Esophagus (tissue), 2 donors: ENCODE results near the gene YKT6. TPM values are rescaled to one million over a fixed set of nuclear protein-coding genes. Genes with fewer than 3 reads are reported as not detected.
A peak's percentile ranks its signal among the peaks of the same experiment; 100 is the strongest.
"Not testable (repeated sequence)": the region's sequence is repeated elsewhere in the genome, so short reads cannot be mapped to it uniquely, and the experiment has no call there.

Source experiments
- H3K27ac ChIP-seq, 2 donors: one replicate each; pipeline ENCODE4 v1.5.1; 2013; ENCODE audit warnings: low read depth in 2 of 2, mild to moderate bottlenecking in 2 of 2, inconsistent platforms in 1 of 2, low read length in 1 of 2, moderate library complexity in 1 of 2
- H3K27me3 ChIP-seq, 2 donors: one replicate each; pipeline ENCODE4 v1.6.1; 2013; ENCODE audit warnings: low read length in 2 of 2, control low read depth in 1 of 2, mild to moderate bottlenecking in 1 of 2; ENCODE audit not compliant: insufficient read depth in 2 of 2, control insufficient read depth in 1 of 2
- H3K36me3 ChIP-seq, 2 donors: one replicate each; pipeline ENCODE4 v1.6.1; 2013; ENCODE audit warnings: low read length in 1 of 2; ENCODE audit not compliant: control insufficient read depth in 2 of 2, insufficient read depth in 2 of 2
- H3K4me1 ChIP-seq, 2 donors: one replicate each; pipeline ENCODE4 v1.6.1; 2013; ENCODE audit warnings: low read length in 1 of 2; ENCODE audit not compliant: control insufficient read depth in 2 of 2, insufficient read depth in 2 of 2
- H3K4me3 ChIP-seq, 2 donors: one replicate each; pipeline ENCODE4 v1.5.1; 2013; ENCODE audit warnings: low read length in 2 of 2, mild to moderate bottlenecking in 2 of 2, low read depth in 1 of 2, moderate library complexity in 1 of 2
- H3K9me3 ChIP-seq, 2 donors: one replicate each; pipeline ENCODE4 v1.6.1; 2013; ENCODE audit warnings: mild to moderate bottlenecking in 2 of 2, low read depth in 1 of 2, low read length in 1 of 2, moderate library complexity in 1 of 2; ENCODE audit not compliant: control insufficient read depth in 2 of 2, insufficient read depth in 1 of 2
- WGBS, 2 donors: extraction: QIAGEN DNeasy Blood & Tissue Kit; methylation state at CpG; one replicate each; pipeline ENCODE4 v1.1.7; 2013; 5-methylcytosine and 5-hydroxymethylcytosine counted together
- polyA plus RNA-seq, 2 donors: library from polyadenylated mRNA; stranded (reverse); fragments of 200-250 nt; gene quantifications; one replicate each; pipeline ENCODE4 v1.2.3, GENCODE V29; 2013
- donor health status: healthy with polysubstance abuse.
- donor health status: Bipolar disorder and iron deficiency.

Gene YKT6
- polyA plus RNA-seq, 2 donors: 32.7 to 52.6 TPM

GRCh38 chr7:44191171-44191570 is 9.6 kb upstream of the YKT6 start:
- WGBS, 2 donors: 87 to 89% methylated on average over 5 of the region's 5 CpGs
- Histone ChIP-seq H3K4me3 (no peak overlapping the region), H3K9me3 (no peaks in the 10 kb centered on the region), H3K4me1 (no peaks in the 10 kb centered on the region), H3K36me3 (no peaks in the 10 kb centered on the region), H3K27me3 (no peaks in the 10 kb centered on the region), H3K27ac (no peak overlapping the region)

DNA sequence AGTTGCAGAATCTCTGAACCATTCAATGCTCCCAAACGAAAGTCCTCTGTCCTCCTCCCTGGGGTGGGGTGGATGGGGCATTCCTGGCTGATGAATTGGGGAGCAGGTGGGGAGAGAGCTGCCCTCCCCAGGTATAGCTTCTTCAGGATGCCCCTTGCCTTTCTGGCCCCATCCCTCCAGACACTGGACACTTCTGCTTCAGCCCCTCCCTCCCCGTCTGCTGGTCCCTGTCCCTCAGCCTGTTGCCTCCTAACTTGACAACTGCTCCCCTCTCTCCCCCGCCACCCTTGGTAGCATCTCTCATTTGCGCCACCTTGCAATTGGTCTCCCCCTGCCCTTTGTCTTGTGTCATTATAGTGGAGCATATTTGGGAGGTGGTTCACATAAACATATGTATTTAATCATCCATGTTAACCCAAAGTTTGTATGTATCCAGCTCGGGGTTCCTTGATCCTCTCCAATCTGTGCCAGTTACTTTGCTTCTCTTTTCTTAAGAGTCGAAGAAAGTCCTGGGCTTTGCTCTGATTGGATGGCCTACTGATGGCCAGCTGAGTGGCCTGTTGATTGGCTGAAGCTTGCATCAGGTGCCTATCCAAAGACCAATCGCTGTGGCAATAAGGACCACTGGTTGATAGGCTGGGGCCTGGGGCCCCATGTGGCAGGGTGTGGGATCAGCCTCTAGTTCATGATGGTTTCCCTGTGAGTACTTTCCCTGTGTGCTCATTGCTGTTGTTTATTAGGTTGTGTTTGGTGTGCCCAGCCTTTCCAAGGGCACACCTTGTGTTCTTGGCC is 7.6 kb upstream of the YKT6 start:
- H3K4me3 ChIP-seq: no peak overlapping the region
- H3K27ac ChIP-seq: no peak overlapping the region
- H3K9me3 ChIP-seq: no peaks in the 10 kb centered on the region
- no peaks in the 10 kb centered on the region for H3K4me1 ChIP-seq
- 85 to 87% methylated on average over 7 of the region's 7 CpGs for WGBS, 2 donors
- no peaks in the 10 kb centered on the region for H3K27me3 ChIP-seq
- no peaks in the 10 kb centered on the region for H3K36me3 ChIP-seq

DNA sequence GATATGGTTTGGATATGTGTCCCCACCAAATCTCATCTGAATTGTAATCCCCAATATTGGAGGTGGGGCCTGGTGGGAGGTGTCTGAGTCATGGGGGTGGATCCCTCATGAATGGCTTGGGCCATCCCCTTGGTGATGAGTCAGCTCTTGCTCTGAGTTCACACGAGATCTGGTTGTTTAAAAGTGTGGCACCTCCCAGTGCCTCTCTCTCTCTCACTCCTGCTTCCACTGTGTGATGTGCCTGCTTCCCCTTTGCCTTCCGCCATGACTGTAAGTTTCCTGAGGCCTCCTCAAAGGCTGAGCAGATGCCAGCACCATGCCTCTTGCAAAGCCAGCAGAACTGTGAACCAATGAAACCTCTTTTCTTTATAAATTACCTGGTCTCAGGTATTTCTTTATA is 6.7 kb upstream of the YKT6 start:
- no peak overlapping the region for H3K27ac ChIP-seq
- H3K36me3 ChIP-seq: no peaks in the 10 kb centered on the region
- no peaks in the 10 kb centered on the region for H3K4me1 ChIP-seq
- 53 to 56% methylated on average over 2 of the region's 2 CpGs for WGBS, 2 donors
- H3K9me3 ChIP-seq: no peaks in the 10 kb centered on the region
- no peaks in the 10 kb centered on the region for H3K27me3 ChIP-seq
- H3K4me3 ChIP-seq: no peak overlapping the region

DNA sequence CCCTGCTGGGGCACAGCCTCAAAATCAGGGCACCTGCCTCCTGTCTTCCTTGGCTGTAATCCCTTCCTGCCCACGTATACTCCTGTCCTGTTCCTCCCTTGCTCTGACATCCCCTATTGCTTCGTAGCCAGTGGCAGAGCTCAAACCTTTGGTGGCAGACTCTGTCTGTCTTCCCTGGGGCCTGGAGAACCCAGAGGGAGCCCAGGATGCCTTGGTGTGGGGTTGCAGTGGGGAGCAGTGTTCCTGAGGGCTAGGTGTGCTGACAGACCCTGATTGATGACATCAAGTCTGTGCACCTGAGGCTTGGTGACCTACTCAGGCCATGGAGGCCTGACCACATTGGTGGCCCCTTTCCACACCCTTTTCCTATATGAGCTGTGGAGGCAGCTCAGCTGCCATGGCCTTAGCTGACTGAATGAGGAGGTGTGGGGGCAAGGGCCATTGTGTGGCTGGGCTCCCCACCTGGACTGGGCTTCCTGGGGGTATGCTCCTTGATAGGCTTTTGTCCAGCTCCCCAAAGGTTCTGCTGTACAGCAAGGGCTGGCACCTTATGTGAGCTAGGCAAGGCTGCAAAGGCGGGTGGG is 6.1 kb upstream of the YKT6 start:
- Histone ChIP-seq H3K4me3 (no peak overlapping the region), H3K27me3 (no peaks in the 10 kb centered on the region), H3K9me3 (no peaks in the 10 kb centered on the region), H3K36me3 (no peaks in the 10 kb centered on the region), H3K4me1 (no peaks in the 10 kb centered on the region), H3K27ac (no peak overlapping the region)
- WGBS, 2 donors: 84% methylated on average over 3 of the region's 3 CpGs

GRCh38 chr7:44195889-44196288 is 4.9 kb upstream of the YKT6 start:
- no peaks in the 10 kb centered on the region for H3K27me3 ChIP-seq
- H3K4me1 ChIP-seq: no peaks in the 10 kb centered on the region
- no peaks in the 10 kb centered on the region for H3K36me3 ChIP-seq
- no peaks in the 10 kb centered on the region for H3K9me3 ChIP-seq
- H3K27ac ChIP-seq: no peak overlapping the region
- H3K4me3 ChIP-seq: no peak overlapping the region
- WGBS, 2 donors: 25 to 44% methylated on average over 1 of the region's 1 CpG

DNA sequence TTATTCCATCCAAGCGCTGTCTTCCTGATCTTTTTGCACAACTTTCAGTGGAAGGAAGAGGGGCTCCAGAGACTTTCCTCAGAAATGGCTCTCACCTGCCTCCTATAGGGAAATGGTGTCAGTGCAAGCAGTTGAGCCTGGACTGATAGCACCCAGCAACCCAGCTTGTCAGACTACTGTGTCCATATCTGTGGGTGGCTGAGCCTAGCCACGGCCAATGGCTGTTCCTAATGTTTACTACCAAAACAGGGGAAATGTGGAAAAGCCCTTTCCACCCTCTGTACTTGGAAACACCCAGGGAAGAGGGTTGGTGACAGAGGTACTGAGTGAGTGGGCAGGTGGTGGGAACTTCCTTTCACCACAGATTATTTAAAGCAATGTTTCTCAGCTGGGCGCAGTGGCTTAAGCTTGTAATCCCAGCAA is 4.3 kb upstream of the YKT6 start:
- H3K27me3 ChIP-seq: no peaks in the 10 kb centered on the region
- no peaks in the 10 kb centered on the region for H3K36me3 ChIP-seq
- H3K27ac ChIP-seq: no peak overlapping the region
- no peak overlapping the region for H3K4me3 ChIP-seq
- 42 to 48% methylated on average over 3 of the region's 3 CpGs for WGBS, 2 donors
- no peaks in the 10 kb centered on the region for H3K9me3 ChIP-seq
- no peaks in the 10 kb centered on the region for H3K4me1 ChIP-seq

DNA sequence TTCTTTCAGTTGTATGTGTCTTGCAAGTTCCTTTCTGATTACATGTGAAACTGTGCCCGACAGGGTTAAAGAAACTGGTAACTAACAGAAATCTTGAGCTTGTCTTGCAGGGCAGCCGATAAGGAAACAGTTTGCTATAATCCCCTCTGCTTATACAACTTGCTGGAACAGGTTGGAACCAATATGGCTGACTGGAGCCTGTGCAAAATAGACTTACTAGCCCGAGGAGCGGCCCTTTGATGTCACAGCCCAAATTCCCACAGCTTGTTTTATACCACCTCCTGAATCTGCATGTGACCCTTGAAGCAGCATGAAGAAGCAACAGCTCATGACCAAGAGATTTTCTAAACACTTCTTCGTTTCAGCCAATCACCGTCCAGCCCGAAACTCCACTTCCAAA is 3.3 kb upstream of the YKT6 start:
- no peaks in the 10 kb centered on the region for H3K27me3 ChIP-seq
- H3K36me3 ChIP-seq: no peaks in the 10 kb centered on the region
- no peak overlapping the region for H3K27ac ChIP-seq
- 69 to 73% methylated on average over 7 of the region's 7 CpGs for WGBS, 2 donors
- H3K4me3 ChIP-seq: no peak overlapping the region
- H3K9me3 ChIP-seq: no peaks in the 10 kb centered on the region
- H3K4me1 ChIP-seq: no peaks in the 10 kb centered on the region

- not testable (repeated sequence) for H3K4me3 ChIP-seq, H3K9me3 ChIP-seq, H3K27ac ChIP-seq, H3K4me1 ChIP-seq, H3K36me3 ChIP-seq, H3K27me3 ChIP-seq
- WGBS, 2 donors: 87 to 90% methylated on average over 3 of the region's 3 CpGs
These were observed 615 bp upstream of the YKT6 start for GRCh38 chr7:44200163-44200562.

DNA sequence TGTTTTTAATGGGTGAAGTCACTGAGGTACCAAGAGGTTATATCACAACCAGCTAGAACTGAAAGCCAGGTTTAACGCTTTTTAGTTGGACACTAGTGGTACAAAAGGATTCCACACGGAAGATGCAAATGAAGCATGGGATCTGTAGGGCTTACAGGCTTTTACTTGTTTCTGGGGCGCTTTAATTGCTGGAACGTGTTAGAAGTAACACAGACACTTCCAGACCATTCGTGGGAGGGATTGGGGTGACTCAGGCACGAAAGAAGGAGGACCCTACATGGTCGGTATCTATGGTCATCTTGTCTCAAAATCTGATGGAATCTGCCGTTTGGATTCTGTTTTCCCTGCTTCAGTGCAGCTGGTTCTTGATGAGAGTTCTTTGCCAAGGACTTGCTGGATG is 1.0 kb downstream of the YKT6 start:
- Histone ChIP-seq H3K27ac (peak overlapping the region in 1 of 2 donors; percentile 30), H3K4me1 (no peaks in the 10 kb centered on the region), H3K27me3 (no peaks in the 10 kb centered on the region), H3K4me3 (peak overlapping the region in 1 of 2 donors; percentile 79), H3K9me3 (no peaks in the 10 kb centered on the region), H3K36me3 (peaks cover 0 to 11% of the 10 kb centered on the region in 2 donors)
- WGBS, 2 donors: 24 to 29% methylated on average over 8 of the region's 8 CpGs

- Histone ChIP-seq H3K4me3 (no peak overlapping the region), H3K9me3 (no peaks in the 10 kb centered on the region), H3K27me3 (no peaks in the 10 kb centered on the region), H3K36me3 (peaks cover 10 to 38% of the 10 kb centered on the region in 2 donors), H3K4me1 (no peaks in the 10 kb centered on the region), H3K27ac (no peak overlapping the region)
- 91% methylated on average over 5 of the region's 5 CpGs for WGBS, 2 donors
These were observed 5.2 kb downstream of the YKT6 start for GRCh38 chr7:44206008-44206407.
